Islet precursor cell (in vitro differentiated cells): ENCODE measurements around the gene NPM3.
A peak's percentile ranks its signal among the peaks of the same experiment; 100 is the strongest.

Experiments
- DNase-seq: peaks from one replicate; pipeline ENCODE4 v3.0.0-alpha.2; 2018

Gene NPM3

DNA sequence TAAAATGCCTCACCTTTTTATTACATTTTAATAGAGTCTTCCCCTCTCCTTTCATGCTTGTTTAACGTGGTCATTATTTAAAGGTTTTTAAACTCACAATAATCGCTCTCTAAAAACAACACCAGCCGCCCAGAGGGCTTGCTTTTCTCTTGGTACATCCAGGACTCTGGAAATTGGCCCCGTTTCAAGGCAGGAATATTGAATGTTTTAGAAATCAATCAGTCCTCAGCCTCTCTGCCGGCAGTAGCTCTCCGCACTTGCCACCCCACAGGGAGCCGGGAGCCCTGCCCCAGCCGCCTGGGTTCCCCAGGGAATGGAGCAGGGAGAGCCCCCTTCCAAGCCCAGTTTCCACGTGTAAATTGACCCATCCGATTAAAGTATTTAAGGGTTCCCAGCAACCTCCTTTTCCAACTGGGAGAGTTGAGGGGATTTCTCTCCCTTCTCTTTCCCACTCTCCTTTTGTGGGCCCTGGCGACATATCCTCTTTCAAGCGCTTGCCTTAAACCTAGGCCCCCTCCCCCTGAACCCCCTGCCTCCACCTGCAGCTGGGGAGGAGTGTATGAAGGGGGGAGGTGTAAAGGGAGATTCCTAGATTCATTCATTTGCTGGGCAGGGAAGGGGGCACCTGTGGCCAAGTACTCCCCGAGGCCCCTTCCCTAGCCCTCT lies 9.2 kb downstream of the NPM3 start:
- no peak for DNase-seq

DNA sequence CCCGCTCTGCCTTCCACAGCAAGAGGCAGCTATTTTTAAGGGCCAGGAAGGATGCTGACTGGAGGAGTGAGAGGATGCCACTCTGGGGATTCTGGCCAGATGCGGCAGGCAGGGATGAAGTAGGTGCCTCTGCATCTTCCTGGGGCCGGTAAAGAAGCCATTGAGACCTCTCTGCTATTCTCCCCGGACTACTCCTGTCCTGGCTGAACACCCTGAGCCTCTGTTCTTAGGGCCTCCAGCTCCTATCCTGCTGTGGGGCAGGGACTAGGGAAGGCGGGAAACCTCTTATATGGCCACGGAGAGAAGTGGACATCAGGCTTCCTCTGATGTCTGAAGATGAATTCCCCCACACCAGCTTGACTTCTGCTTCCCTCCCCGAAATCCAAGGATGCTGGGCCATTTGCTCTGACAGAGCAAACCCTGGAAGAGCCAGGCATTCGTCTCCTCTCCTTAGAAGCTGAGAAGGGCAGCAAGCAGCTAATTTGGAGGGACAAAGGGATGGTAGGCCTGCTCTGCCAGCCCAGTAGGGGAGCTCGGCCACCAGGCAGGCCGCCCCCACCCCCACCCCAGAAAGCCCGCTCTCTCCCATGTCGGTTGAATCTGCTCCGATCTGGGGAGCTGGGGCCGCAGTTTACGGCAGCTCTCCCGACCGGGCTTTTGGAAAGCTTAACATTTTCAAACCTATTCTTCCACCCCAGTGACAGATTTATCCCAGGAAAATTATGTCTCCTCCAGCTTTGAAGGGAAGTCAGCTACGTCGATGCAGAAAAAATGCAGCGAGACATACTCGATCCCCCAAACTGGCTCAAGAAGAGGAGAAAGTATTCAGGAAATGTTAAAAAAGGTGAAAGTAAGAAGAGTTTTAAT lies 10.1 kb downstream of the NPM3 start:
- peak; percentile 47 for DNase-seq

DNA sequence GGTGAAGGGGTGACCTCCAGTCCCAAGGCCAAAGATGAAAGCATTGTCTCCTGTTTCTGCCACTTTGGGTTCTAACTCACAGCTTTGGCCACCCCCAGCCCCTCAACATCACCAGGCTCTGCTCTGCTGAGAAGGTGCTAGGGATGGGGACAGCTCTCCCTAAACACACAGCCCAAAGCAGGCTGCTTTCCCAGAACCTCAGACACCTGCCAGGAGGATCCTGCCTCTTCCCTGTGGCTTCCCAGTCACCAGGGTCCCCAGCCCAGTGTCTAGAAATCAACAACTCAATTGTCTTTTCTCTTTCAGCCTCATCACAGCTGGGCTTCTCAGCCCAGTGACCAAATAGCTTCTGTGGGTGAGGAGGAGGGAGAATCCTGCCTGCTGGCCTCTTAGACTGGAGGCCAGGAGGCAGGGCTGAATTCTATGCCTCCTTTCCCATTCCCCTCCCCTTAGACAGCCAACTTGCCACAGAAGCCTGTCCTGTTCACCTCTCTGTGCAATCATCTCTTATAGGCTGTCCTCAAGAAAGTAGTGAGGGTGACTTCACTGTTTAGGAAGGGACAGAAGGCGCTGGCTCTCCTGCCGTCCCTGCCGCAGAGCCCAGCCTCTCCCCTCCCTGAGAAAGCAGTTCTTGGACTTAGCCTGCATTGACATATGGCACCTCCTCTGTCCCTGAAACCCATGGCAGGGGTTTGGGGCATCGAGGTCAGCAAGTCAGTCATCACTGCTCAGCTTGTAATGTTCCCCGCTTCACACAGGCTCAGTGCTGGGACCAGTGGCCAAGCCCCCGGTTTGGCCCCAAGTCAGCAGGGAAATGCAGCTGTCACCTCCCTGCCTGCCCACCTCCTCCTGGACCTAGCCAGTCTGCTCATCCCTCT lies 11.0 kb downstream of the NPM3 start:
- DNase-seq: no peak

DNA sequence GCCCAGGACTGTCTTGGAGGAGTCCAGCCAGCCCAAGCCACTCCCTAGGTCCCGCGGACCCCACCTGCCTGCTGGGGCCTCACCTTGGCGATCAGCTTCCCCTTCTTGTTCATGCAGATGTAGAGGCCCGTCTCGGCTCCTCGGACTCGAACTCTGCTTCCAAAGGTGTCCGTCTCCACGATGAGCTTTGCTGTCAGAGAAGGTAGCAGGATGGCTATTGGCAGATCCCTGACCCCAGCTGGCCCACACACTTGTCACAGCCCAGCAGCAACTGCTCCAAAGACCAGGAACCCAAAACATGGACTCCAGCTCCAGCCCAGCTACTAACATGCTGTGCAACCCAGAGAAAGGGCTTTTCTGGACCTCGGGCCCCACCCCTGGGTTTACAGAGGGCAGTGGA lies 11.9 kb downstream of the NPM3 start:
- DNase-seq: no peak

DNA sequence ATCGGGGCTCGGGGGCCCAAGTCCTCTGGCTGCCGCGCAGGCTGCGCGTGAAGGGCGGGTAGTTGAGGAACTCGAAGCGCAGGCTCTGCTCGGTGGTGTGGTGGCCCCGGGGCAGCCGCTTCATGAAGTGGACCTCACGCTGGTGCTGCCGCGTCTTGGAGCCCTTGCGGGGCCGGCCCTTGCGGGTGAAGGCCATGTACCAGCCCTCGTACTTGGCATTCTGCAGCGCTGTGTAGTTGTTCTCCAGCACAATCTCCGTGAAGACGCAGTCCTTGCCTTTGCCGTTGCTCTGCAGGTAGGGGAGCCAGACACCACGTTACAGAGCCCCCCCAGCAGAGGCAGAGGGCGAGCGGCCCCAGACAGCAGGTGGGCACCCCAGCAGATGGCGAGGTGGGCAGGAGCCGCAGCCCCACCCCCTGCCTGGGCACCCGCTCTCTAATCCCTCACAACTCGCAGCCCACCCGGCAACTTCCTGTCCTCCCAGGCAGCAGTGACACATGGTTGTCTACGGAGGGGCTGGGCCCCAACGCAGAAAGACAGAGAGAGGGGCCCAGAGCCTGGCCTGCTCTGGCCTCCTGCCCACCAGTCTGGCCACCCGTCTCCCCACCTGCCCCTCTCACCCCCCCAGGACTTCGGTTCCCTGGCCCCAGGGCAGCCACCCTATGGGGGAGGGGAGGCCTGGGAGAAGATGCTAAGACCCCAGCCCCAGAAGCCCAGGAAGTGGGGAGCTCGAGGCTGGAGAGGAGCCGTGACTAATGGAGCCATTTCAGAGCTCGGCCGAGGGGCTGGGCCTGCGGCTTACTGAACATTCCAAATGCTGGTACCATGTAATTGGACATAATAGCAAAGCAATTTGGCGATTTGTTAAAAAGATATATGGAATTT lies 12.7 kb downstream of the NPM3 start:
- no peak for DNase-seq

DNA sequence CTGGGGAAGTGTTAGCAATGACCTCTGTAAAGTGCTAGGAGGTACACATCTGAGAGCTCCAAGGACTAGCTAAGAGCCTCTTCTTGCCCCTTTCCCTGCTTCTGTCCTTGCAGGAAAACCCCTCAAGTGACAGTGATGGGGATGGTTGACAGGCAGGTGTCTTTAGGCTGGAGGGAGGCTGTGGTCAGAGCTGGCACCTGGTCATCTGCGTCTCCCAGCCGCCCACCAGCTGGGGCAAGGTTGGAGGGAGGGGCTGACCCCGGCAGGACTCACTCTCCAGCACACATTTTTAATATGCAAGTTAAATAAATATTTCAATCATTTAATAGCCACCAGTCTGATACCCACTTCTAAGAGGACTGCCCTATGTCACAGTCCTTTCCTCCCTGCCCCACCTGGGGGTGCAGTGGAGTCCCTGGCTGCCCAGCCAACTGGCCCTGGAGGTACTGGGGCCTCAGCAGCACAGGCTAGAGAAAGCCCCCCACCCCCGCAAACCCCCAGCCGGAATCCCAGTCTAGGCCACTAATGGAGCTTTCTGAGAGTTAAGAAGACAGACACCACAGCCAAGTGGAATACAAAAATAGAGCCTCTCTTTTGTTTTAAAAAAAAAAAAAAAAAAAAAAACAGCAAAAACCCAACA lies 13.6 kb downstream of the NPM3 start:
- DNase-seq: no peak

DNA sequence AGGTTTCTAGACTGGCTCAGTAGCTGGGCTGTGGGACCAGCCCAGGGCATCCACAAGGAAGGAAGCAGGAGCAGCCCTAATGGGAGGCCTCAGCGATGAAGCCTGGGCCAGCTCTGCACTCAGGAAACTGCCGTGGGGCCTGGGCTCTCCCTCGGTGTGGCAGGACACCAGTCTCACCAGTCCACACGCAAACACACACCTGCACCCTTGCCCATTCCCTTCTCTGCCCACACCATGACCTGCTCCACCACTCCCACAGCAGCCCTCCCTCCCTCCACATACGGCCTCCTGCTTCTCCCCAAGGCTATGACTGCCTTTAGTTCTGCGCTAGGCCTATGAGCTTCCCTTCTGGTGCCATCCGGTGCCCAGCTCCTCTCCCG lies 14.5 kb downstream of the NPM3 start:
- no peak for DNase-seq

DNA sequence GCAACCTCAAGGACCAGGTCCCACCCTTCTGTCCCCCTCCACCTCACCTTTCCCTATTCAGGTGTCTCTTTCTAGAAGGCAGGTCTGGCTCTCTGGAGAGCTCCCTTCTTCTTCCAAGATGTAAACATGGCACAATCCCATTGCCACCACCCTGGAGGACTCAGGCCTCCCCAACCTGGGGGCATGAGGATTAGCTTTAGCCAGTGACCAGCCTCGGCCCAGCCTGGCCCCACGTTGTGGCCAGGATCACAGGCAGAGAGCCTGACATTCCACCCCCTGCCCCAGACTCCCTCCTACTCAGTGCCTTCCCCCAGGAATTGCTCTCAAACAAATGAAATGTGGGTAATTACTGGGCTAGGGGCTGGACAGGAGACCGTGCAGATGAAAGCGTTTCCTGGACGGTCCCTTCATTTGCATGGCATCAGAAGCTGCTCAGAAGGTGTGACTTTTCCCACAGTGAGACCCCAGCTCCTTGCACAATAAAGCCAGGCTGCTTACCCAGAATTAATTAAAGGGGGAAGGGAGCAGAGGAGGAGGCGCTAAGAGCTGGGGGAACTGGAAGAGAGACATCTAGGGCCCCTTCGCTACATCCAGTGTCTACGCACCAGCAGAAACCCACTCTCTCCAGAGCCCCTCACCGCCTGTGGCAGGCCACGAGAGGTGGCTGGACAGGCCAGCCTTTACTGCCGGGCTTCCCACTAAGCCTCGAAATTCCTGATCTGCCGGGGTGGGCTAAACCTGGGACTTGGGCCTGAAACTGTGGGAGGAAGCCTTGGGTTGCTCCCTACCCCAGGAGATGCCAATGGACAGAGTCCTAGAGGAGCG lies 15.1 kb downstream of the NPM3 start:
- no peak for DNase-seq

DNA sequence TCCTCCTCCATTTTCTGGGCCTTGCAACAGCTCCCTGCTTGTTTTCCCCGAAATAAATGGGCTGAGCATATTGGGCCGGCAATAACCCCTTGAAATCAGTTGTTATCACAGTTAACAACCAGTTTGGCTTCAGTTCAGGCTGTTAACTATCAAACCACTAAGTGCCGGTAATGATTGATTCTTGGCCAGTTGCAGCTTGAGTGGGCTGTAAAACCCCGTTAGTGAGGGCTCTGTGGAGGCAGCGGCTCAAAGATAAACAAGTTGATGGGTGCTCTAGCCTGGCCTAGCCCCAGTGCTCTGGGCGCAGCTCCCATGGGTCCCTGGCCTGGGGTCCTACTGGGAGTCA lies 15.7 kb downstream of the NPM3 start:
- DNase-seq: no peak

DNA sequence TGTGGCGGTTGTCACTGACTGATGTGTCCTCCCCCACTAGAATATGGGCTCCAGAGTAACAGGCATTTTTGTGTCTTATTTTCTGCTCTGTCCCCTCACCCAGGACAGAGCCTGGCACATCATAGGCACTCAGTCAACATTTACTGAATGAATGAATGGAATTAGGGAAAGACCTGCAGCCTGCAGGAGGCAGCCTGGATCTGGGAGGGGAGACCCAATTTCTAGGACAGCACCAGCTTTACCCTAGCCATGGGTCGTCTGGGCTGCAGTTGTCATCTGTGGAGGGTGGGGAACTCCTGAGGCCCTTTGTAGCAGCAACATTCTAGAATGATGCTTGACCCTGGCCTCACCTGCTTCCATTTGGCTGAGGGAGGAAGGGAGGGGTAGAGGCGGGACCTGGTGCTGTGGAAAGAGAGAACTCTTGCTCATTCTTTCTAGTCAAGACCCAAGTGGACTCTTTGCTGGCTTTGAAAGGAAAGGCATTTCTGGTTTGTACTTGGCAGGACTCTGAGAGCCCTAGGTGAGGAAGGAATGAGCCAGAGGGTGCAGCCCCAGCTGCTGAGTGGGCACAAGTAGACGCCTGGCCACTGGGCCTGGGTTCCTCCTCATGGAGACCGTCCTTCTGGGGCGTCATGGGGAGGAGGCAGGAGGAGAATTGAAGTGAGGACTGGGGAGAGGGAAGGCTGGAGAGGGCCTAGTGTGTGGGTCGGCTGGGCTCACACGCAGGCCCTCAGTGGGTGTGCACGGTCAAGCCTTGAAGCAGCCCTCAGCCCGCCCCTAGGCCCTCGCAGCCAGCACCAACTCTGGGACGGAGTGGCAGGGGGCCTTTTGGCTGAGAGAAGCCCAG lies 16.3 kb downstream of the NPM3 start:
- DNase-seq: no peak

DNA sequence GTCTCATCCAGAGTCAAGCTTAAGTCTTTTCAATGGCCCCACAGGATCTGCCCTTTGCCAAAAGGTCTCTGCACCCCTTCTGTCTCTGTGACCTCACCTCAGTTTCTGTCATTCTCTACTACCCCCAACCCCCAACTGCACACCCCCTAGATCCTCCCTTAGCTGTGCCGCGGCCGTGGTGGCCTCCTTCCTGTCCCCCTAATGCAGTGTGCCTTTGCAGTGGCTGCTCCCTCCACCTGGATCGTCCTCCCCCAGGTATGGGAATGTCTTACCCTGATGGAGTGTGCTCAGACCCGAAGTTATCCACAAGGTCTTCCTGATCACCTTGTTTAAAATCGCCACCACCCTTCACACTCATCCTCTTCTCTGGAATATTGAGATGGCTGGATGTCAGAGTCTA lies 16.9 kb downstream of the NPM3 start:
- DNase-seq: no peak

DNA sequence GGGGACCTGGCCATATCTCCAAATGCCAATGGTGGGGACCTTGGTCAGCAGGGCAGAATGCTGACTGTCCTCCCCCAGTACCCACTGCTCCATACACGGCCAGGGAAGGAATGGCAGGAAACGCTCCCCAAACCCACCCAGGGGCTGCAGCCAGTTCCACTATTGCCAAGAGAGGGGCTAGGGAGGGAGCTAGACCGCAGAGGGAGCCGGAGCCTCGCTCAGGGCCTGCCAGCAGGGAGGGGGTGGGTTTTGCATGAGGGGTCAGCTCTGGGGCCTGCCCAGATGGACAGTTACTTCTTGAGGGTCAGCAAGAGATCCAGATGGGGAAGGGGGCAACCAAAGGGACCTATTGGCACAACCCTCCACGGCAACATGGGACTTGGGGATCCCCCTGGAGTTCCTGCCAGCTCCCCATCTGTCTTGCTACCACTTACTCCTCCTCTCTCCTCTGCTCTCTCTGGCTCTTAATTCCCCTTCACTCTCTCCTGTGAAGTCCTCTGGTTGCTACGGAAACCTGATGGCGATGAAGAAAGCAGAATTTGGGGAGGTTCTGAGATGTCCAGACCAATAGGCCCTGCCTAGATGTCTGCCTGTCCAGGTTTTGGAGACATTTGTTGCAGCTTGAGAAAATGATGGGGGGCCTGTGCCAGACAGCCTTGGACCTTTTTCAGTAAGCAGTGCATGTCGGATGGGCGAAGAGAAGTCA lies 20.0 kb downstream of the NPM3 start:
- no peak for DNase-seq

DNA sequence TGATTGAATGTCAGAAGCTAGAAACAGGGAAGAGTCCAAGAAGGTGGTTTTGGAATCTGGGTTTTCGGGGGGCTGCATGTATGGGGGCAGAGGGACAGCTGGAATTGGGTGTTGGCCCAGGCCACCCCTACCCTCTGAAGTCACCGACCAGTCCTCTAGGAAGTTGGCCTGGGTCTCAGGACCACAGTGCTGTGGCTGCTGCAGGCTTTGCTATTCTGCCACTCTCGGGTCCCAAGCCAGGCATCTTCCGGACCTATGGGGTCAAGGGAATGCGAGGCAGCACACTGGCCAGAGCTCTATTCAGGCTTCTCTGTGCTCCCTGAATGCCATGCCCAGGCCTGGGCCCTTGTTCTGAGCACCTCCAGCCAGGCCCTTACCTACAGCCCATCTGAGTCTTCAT lies 20.5 kb downstream of the NPM3 start:
- DNase-seq: no peak

DNA sequence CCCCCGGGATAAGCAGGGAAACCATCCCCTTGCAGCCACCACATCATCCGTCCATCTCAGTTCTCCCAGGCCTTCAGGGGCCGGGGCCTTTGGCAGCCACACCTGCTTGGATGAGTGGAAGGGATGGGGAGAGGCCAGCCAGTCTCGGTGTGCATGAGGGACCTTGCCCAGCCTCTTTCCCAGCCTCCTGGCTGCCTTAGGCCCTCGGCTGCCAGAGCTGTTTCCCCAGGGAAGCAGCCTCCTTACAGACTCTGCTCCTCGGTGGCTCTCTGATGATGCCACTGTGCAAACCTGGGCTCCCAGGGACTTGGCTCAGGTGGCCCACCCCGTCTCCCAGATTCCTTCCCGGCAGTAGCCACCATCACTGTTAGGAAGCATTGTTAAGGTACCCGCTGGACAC lies 22.0 kb downstream of the NPM3 start:
- DNase-seq: no peak

DNA sequence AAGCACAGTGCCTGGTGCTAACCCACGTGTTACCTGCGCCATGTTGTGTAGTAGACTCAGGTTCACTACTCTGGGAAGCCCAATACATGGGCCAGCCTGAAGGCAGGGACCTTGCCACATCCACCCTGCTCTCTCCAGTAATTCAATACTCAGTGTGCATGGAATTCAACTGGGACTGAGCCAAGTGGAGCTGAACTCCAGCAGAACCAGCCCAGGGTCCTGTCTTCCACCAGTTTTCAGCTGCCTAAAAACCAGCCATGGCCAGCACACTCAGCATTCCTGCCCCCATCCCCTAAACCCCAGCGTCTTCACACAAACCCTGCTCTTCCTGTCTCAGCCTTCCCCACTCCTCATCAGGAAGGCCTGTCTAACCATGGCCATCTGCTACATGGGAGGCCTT lies 22.7 kb downstream of the NPM3 start:
- no peak for DNase-seq

DNA sequence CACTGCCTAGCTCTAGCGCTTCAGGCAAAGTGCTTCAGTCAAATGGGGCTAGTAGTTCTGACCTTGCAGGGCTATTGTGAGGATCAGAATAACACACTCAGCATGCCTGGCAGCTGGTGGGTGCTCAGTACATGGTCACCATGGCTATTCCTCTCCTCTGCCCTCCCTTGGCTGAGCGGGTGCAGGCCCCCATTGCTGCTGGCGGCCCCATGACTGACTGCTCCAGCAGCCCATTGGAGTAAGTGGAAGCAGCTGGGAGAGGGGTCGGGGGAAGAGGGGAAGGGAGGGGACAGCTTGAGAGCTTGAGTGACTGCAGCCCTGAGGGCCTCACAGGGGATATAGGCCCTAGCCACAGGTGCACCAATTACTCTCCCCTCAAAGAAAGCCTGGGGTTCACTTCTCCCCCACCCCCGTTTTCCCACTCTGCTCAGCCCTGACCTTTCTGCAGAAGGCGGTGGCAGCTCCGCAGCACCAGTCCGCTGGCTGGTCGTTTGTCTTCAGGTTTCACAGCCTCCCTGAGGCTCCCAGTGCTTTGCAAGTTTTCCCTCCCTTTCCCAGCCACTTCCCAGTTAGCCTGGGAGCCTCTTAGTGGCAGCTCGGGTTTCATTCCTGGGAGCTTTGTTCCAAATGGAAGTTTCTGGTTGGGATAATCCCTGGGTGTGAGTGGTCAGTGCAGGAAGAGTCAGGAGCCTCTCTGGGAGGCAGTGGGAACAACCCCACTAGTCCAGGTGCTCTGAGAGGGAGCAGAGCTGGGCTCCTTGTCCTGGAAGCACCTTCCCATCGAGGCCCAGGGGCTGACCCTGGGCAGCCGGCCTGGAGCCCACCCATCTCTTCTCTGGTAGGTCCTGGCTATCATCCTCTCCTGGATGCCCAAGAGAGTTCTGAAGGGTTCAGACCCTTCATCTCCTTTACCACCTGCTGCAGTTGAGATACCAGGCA lies 23.7 kb downstream of the NPM3 start:
- no peak for DNase-seq

DNA sequence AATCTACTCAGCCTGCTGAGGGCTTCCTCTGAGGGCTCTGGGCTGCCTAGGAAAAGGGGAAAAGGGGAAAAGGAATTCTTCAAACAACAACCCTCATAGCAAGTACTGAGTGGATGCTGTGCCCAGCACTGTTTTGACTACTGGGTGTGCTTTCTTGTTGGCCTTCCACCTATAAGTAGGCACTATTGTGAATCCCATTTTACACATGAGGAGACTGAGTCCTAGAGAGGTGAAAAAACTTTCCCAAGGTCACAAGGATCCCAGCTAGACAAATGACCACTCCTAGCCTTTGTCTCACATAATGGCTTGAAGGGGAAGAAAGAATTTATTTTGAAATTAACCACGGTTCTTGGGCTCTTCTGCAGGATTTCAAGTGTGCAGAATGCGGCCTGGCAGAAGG lies 24.4 kb downstream of the NPM3 start:
- DNase-seq: no peak

DNA sequence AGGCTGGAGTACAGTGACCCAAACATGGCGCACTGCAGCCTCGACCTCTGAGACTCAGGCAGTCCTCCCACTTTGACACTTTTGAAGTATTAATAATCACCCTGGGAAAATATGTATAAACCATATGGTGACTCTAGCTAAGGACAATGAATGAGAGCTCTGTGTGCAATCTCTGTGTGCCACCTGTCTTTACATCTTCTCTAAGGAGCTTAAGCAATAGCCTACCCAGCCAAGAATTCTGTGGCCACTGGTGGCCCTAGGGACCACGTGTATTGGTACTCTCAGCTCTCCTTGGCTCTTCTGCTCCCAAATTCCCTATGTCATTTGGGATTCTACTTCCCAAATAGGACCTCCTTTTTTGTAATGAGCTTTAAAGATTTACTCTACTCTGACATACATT lies 31.0 kb downstream of the NPM3 start:
- no peak for DNase-seq
